GM12878 (cell line): ENCODE results near the gene C9orf72.

ENCODE experiments used
- FOXM1 ChIP-seq: IDR thresholded peaks from 2 replicates; pipeline ENCODE4 v1.6.1; 2012; ENCODE audit warnings: low read depth, mild to moderate bottlenecking, inconsistent platforms, low read length, moderate library complexity
- GATAD2B ChIP-seq: fragments of 450-650 bp; conservative IDR thresholded peaks from 2 replicates; pipeline ENCODE4 v1.6.1; 2017; ENCODE audit warnings: low read depth, mild to moderate bottlenecking, moderate library complexity
- NR2C2 ChIP-seq: IDR thresholded peaks from 2 replicates; pipeline ENCODE4 v1.6.1; 2011; ENCODE audit warnings: borderline replicate concordance, low read depth; ENCODE audit not compliant: control insufficient read depth, insufficient read length
- RBBP5 ChIP-seq: fragments of 200-600 bp; sonication (generic); conservative IDR thresholded peaks from 2 replicates; pipeline ENCODE4 v1.6.1; 2016
- TF ChIP-seq, protein P1 (sequence below), 3 experiments: IDR thresholded peaks in 2 of 3; conservative IDR thresholded peaks in 1 of 3; 2 replicates each; pipeline ENCODE4 v1.5.1; 2011; ENCODE audit warnings: low read depth in 3 of 3, low read length in 3 of 3, mild to moderate bottlenecking in 3 of 3, control low read depth in 2 of 3, moderate library complexity in 2 of 3, inconsistent platforms in 1 of 3, mixed read lengths in 1 of 3; ENCODE audit not compliant: control insufficient read depth in 2 of 3, insufficient read depth in 1 of 3; ENCODE audit errors: extremely low read depth in 1 of 3

DNA sequence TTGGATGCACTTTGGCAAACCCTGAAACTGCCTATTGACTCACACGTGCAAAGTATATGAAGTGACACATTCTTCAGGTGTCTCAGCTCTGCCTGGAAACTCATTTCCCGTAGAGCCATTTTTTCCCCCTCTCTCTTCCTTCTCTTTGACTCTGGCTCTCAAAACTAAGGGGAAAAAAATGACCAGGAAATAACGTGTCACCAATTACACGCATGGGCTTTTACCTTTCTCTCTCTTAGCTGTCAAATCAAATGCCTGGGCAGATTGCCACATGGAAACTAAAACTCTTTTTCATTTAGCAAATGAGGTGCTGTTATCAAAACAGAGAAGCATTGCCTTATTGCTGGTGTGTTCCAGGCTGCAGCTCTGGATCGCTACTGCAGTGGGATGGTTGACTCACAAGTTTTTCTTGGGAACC lies 67.5 kb downstream of the C9orf72 start:
- TF ChIP-seq RBBP5 (no peak), FOXM1 (no peak), GATAD2B (no peak), NR2C2 (no peak)
- TF ChIP-seq, protein P1, sequence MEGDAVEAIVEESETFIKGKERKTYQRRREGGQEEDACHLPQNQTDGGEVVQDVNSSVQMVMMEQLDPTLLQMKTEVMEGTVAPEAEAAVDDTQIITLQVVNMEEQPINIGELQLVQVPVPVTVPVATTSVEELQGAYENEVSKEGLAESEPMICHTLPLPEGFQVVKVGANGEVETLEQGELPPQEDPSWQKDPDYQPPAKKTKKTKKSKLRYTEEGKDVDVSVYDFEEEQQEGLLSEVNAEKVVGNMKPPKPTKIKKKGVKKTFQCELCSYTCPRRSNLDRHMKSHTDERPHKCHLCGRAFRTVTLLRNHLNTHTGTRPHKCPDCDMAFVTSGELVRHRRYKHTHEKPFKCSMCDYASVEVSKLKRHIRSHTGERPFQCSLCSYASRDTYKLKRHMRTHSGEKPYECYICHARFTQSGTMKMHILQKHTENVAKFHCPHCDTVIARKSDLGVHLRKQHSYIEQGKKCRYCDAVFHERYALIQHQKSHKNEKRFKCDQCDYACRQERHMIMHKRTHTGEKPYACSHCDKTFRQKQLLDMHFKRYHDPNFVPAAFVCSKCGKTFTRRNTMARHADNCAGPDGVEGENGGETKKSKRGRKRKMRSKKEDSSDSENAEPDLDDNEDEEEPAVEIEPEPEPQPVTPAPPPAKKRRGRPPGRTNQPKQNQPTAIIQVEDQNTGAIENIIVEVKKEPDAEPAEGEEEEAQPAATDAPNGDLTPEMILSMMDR (IDR thresholded peaks at IDR 0.05 in 2 of 3, conservative IDR thresholded peaks at IDR 0.05 in 1 of 3; ENCODE audit: control insufficient read depth in 2 of 3, extremely low read depth in 1 of 3, insufficient read depth in 1 of 3, low read depth in 3 of 3, low read length in 3 of 3): no peak
